GM06990 (cell line): Measurements from ENCODE around the gene ZNF646.

Experiments
- DNase-seq: peaks from one replicate; pipeline ENCODE4 v3.0.0-alpha.2; 2011; ENCODE audit not compliant: insufficient read length; ENCODE audit errors: extremely low read depth
- H3K27me3 ChIP-seq: replicated peaks from 2 replicates; pipeline ENCODE4 v1.6.0; 2011; ENCODE audit warnings: low read length; ENCODE audit not compliant: control insufficient read depth, insufficient read depth
- H3K36me3 ChIP-seq: 2 replicates; pipeline ENCODE4 v1.5.1; 2011; ENCODE audit warnings: low read length; ENCODE audit not compliant: control insufficient read depth, insufficient read depth
- H3K4me3 ChIP-seq: replicated peaks from 2 replicates; pipeline ENCODE4 v1.5.1; 2011; ENCODE audit warnings: low read depth, mild to moderate bottlenecking, control low read depth, low read length
- CTCF ChIP-seq: IDR thresholded peaks from 2 replicates; pipeline ENCODE4 v1.5.1; 2011; ENCODE audit warnings: low read length, control low read depth, mild to moderate bottlenecking, inconsistent platforms; ENCODE audit not compliant: insufficient read depth, poor library complexity, severe bottlenecking

Gene ZNF646

GRCh38 chr16:31061126-31061812 is 13.0 kb upstream of the ZNF646 start:
- Histone ChIP-seq H3K4me3 (no peak overlapping the region), H3K36me3 (peaks cover 23% of the 10 kb centered on the region), H3K27me3 (no peaks in the 10 kb centered on the region)
- DNase-seq: no peak
- no peak for TF ChIP-seq CTCF

GRCh38 chr16:31061813-31062440 is 12.3 kb upstream of the ZNF646 start:
- TF ChIP-seq CTCF: no peak
- no peak for DNase-seq

GRCh38 chr16:31063495-31063842 is 10.8 kb upstream of the ZNF646 start:
- TF ChIP-seq CTCF: no peak
- Histone ChIP-seq H3K4me3 (no peak overlapping the region), H3K36me3 (peaks cover 23% of the 10 kb centered on the region), H3K27me3 (no peaks in the 10 kb centered on the region)
- DNase-seq: no peak

More at GRCh38 chr16:31061813-31062440, 12.3 kb upstream of the ZNF646 start:
- Histone ChIP-seq H3K27me3 (no peaks in the 10 kb centered on the region), H3K36me3 (peaks cover 23% of the 10 kb centered on the region), H3K4me3 (no peak overlapping the region)

- no peak overlapping the region for H3K4me3 ChIP-seq
- TF ChIP-seq CTCF: no peak
- H3K36me3 ChIP-seq: peaks cover 23% of the 10 kb centered on the region
- H3K27me3 ChIP-seq: no peaks in the 10 kb centered on the region
- DNase-seq: no peak
These were observed 10.2 kb upstream of the ZNF646 start for GRCh38 chr16:31063843-31064611.

- Histone ChIP-seq H3K36me3 (peaks cover 23% of the 10 kb centered on the region), H3K4me3 (no peak overlapping the region), H3K27me3 (no peaks in the 10 kb centered on the region)
- DNase-seq: no peak
- TF ChIP-seq CTCF: no peak
These were observed 9.2 kb upstream of the ZNF646 start for GRCh38 chr16:31064882-31065461.
